ENCODE data around the gene MALRD1. TPM values are rescaled to one million over a fixed set of nuclear protein-coding genes. Genes with fewer than 3 reads are reported as not detected.

Gene MALRD1
- total RNA-seq, 2 experiments from 2014 or later, result not detected

- ChIA-PET CTCF (no interaction called here), POLR2A (no interaction called here)
- intact Hi-C loops (cut with DNase I, micrococcal nuclease), result no loop called here
- no peak for ATAC-seq
- peaks cover 2% of the 10 kb centered on the region for H3K9me3 Mint-ChIP-seq (ENCODE audit: low read depth)
- H3K4me3 Mint-ChIP-seq, result no peak overlapping the region
- no peaks in the 10 kb centered on the region for H3K36me3 Mint-ChIP-seq (ENCODE audit: low read depth)
- H3K4me1 Mint-ChIP-seq, result no peaks in the 10 kb centered on the region
- H3K27me3 Mint-ChIP-seq, result no peaks in the 10 kb centered on the region
- no peak overlapping the region for H3K27ac Mint-ChIP-seq
- no peak for DNase-seq
Observed at GRCh38 chr10:19676063-19676462, 627.5 kb downstream of the MALRD1 start.

- intact Hi-C loops (cut with DNase I, micrococcal nuclease), result no loop called here
- Mint-ChIP-seq H3K9me3 (ENCODE audit: low read depth) (peaks cover 2% of the 10 kb centered on the region), H3K27me3 (no peaks in the 10 kb centered on the region), H3K27ac (no peak overlapping the region), H3K4me1 (no peaks in the 10 kb centered on the region), H3K36me3 (ENCODE audit: low read depth) (no peaks in the 10 kb centered on the region), H3K4me3 (no peak overlapping the region)
- POLR2A ChIA-PET, result no interaction called here
- CTCF ChIA-PET, result no interaction called here
- ATAC-seq (no peak), DNase-seq (no peak)
Observed at GRCh38 chr10:19683356-19683755, 634.8 kb downstream of the MALRD1 start.

GRCh38 chr10:19683960-19684359, 635.4 kb downstream of the MALRD1 start:
- H3K9me3 Mint-ChIP-seq (ENCODE audit: low read depth), result peaks cover 2% of the 10 kb centered on the region
- H3K27ac Mint-ChIP-seq, result no peak overlapping the region
- intact Hi-C loops (cut with DNase I, micrococcal nuclease), result no loop called here
- no peaks in the 10 kb centered on the region for H3K4me1 Mint-ChIP-seq
- no peaks in the 10 kb centered on the region for H3K36me3 Mint-ChIP-seq (ENCODE audit: low read depth)
- ATAC-seq, result no peak
- ChIA-PET CTCF (no interaction called here), POLR2A (no interaction called here)
- H3K27me3 Mint-ChIP-seq, result no peaks in the 10 kb centered on the region
- no peak for DNase-seq
- no peak overlapping the region for H3K4me3 Mint-ChIP-seq

GRCh38 chr10:19688344-19688743, 639.7 kb downstream of the MALRD1 start:
- DNase-seq, result no peak
- CTCF ChIA-PET, result no interaction called here
- no peaks in the 10 kb centered on the region for H3K27me3 Mint-ChIP-seq
- POLR2A ChIA-PET, result no interaction called here
- intact Hi-C loops (cut with DNase I, micrococcal nuclease), result no loop called here
- no peak overlapping the region for H3K4me3 Mint-ChIP-seq
- no peak overlapping the region for H3K27ac Mint-ChIP-seq
- no peaks in the 10 kb centered on the region for H3K4me1 Mint-ChIP-seq
- H3K9me3 Mint-ChIP-seq (ENCODE audit: low read depth), result peaks cover 3% of the 10 kb centered on the region
- no peak for ATAC-seq
- H3K36me3 Mint-ChIP-seq (ENCODE audit: low read depth), result no peaks in the 10 kb centered on the region

GRCh38 chr10:19689231-19689630, 640.6 kb downstream of the MALRD1 start:
- intact Hi-C loops (cut with DNase I, micrococcal nuclease), result no loop called here
- Mint-ChIP-seq H3K4me1 (no peaks in the 10 kb centered on the region), H3K9me3 (ENCODE audit: low read depth) (peaks cover 3% of the 10 kb centered on the region), H3K27ac (no peak overlapping the region), H3K36me3 (ENCODE audit: low read depth) (no peaks in the 10 kb centered on the region), H3K27me3 (no peaks in the 10 kb centered on the region), H3K4me3 (no peak overlapping the region)
- no peak for ATAC-seq
- ChIA-PET CTCF (no interaction called here), POLR2A (no interaction called here)
- no peak for DNase-seq

GRCh38 chr10:19699299-19699698, 650.7 kb downstream of the MALRD1 start:
- no peak overlapping the region for H3K4me3 Mint-ChIP-seq
- ChIA-PET POLR2A (no interaction called here), CTCF (no interaction called here)
- H3K36me3 Mint-ChIP-seq (ENCODE audit: low read depth), result no peaks in the 10 kb centered on the region
- H3K27ac Mint-ChIP-seq, result no peak overlapping the region
- DNase-seq (no peak), ATAC-seq (no peak)
- intact Hi-C loops (cut with DNase I, micrococcal nuclease), result no loop called here
- H3K27me3 Mint-ChIP-seq, result no peaks in the 10 kb centered on the region
- H3K9me3 Mint-ChIP-seq (ENCODE audit: low read depth), result peaks cover 6% of the 10 kb centered on the region
- H3K4me1 Mint-ChIP-seq, result no peaks in the 10 kb centered on the region

GRCh38 chr10:19701427-19702052, 652.9 kb downstream of the MALRD1 start:
- ATAC-seq (no peak), DNase-seq (no peak)
- Mint-ChIP-seq H3K4me3 (no peak overlapping the region), H3K27ac (no peak overlapping the region), H3K36me3 (ENCODE audit: low read depth) (no peaks in the 10 kb centered on the region), H3K27me3 (no peaks in the 10 kb centered on the region), H3K9me3 (ENCODE audit: low read depth) (peaks cover 6% of the 10 kb centered on the region), H3K4me1 (no peaks in the 10 kb centered on the region)
- ChIA-PET CTCF (no interaction called here), POLR2A (no interaction called here)
- intact Hi-C loops (cut with DNase I, micrococcal nuclease), result no loop called here

GRCh38 chr10:19702215-19702614, 653.6 kb downstream of the MALRD1 start:
- ATAC-seq (no peak), DNase-seq (no peak)
- Mint-ChIP-seq H3K4me1 (no peaks in the 10 kb centered on the region), H3K27ac (no peak overlapping the region), H3K36me3 (ENCODE audit: low read depth) (no peaks in the 10 kb centered on the region), H3K27me3 (no peaks in the 10 kb centered on the region), H3K9me3 (ENCODE audit: low read depth) (peaks cover 7% of the 10 kb centered on the region), H3K4me3 (no peak overlapping the region)
- CTCF ChIA-PET, result no interaction called here
- intact Hi-C loops (cut with DNase I, micrococcal nuclease), result no loop called here
- POLR2A ChIA-PET, result no interaction called here

- Mint-ChIP-seq H3K27ac (no peak overlapping the region), H3K4me3 (no peak overlapping the region), H3K36me3 (ENCODE audit: low read depth) (no peaks in the 10 kb centered on the region), H3K4me1 (no peaks in the 10 kb centered on the region), H3K9me3 (ENCODE audit: low read depth) (peaks cover 4% of the 10 kb centered on the region), H3K27me3 (no peaks in the 10 kb centered on the region)
- CTCF ChIA-PET, result no interaction called here
- DNase-seq (no peak), ATAC-seq (no peak)
- POLR2A ChIA-PET, result no interaction called here
- intact Hi-C loops (cut with DNase I, micrococcal nuclease), result no loop called here
Observed at GRCh38 chr10:19704544-19704943, 655.9 kb downstream of the MALRD1 start.

GRCh38 chr10:19705250-19705649, 656.6 kb downstream of the MALRD1 start:
- no peak for ATAC-seq
- POLR2A ChIA-PET, result no interaction called here
- intact Hi-C loops (cut with DNase I, micrococcal nuclease), result no loop called here

GRCh38 chr10:19706904-19707303, 658.3 kb downstream of the MALRD1 start:
- ChIA-PET CTCF (no interaction called here), POLR2A (no interaction called here)
- ATAC-seq (no peak), DNase-seq (no peak)
- Mint-ChIP-seq H3K9me3 (ENCODE audit: low read depth) (peaks cover 16% of the 10 kb centered on the region), H3K27ac (no peak overlapping the region), H3K4me1 (no peaks in the 10 kb centered on the region), H3K27me3 (no peaks in the 10 kb centered on the region), H3K36me3 (ENCODE audit: low read depth) (no peaks in the 10 kb centered on the region), H3K4me3 (no peak overlapping the region)
- intact Hi-C loops (cut with DNase I, micrococcal nuclease), result no loop called here

More at GRCh38 chr10:19705250-19705649, 656.6 kb downstream of the MALRD1 start:
- Mint-ChIP-seq H3K4me3 (no peak overlapping the region), H3K36me3 (ENCODE audit: low read depth) (no peaks in the 10 kb centered on the region), H3K27me3 (no peaks in the 10 kb centered on the region), H3K4me1 (no peaks in the 10 kb centered on the region), H3K27ac (no peak overlapping the region), H3K9me3 (ENCODE audit: low read depth) (peaks cover 4% of the 10 kb centered on the region)
- DNase-seq, result no peak
- CTCF ChIA-PET, result no interaction called here

GRCh38 chr10:19707376-19707775, 658.8 kb downstream of the MALRD1 start:
- Mint-ChIP-seq H3K27ac (no peak overlapping the region), H3K4me3 (no peak overlapping the region), H3K4me1 (no peaks in the 10 kb centered on the region), H3K36me3 (ENCODE audit: low read depth) (no peaks in the 10 kb centered on the region), H3K9me3 (ENCODE audit: low read depth) (peaks cover 18% of the 10 kb centered on the region), H3K27me3 (no peaks in the 10 kb centered on the region)
- DNase-seq (no peak), ATAC-seq (no peak)
- intact Hi-C loops (cut with DNase I, micrococcal nuclease), result no loop called here
- ChIA-PET POLR2A (interaction anchor here (0.6 kb wide), 1 partner anchor 276 kb away, joined by 3 read pairs; no protein-coding TSS in a partner anchor), CTCF (no interaction called here)

- intact Hi-C loops (cut with DNase I, micrococcal nuclease), result no loop called here
- Mint-ChIP-seq H3K27me3 (no peaks in the 10 kb centered on the region), H3K36me3 (ENCODE audit: low read depth) (no peaks in the 10 kb centered on the region), H3K9me3 (ENCODE audit: low read depth) (peaks cover 21% of the 10 kb centered on the region), H3K4me3 (no peak overlapping the region), H3K27ac (no peak overlapping the region), H3K4me1 (no peaks in the 10 kb centered on the region)
- no peak for DNase-seq
- ChIA-PET CTCF (no interaction called here), POLR2A (interaction anchor here (0.6 kb wide), 1 partner anchor 277 kb away, joined by 3 read pairs; no protein-coding TSS in a partner anchor)
- ATAC-seq, result no peak
Observed at GRCh38 chr10:19708031-19708430, 659.4 kb downstream of the MALRD1 start.

Data from activated CD4-positive, alpha-beta T cell treated with anti-CD3 and anti-CD28 coated beads for 36 hours (primary cell).